ENCODE measurements around the gene NPAS3.

DNA sequence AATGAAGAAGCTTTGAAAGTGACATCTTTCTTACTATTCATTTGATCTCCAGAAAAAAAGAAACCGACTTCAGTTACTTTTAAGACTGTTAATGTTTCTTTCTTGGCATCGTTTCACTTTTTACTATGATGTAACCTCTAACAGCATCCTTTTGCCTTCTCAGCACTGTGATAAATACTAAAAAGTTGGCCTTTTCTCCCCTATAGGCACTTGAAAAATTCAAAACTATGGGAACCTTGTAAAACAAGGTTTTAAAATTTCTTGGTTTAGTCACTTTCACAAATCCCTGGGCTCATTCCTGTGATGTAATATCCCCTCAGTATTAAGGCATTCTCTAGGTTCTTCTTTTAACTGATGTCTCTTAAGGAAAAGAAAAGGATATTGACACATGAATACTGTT lies 730.4 kb downstream of the NPAS3 start:
- TF ChIP-seq CTCF (IDR thresholded peaks at IDR 0.05): no peak
- no peak for TF ChIP-seq ZFX (IDR thresholded peaks at IDR 0.05; ENCODE audit: borderline replicate concordance)

Data from 22Rv1 (cell line).